GM23338 (cell line): ENCODE results near the gene MED16.

ENCODE experiments used
- ZNF114 ChIP-seq: fragments of 250-450 bp; sonication (Bioruptor Pico); IDR thresholded peaks from 2 replicates; pipeline ENCODE4 v1.5.0; 2020; ENCODE audit warnings: mild to moderate bottlenecking, moderate library complexity
- TF ChIP-seq, protein P1 (sequence below), 2 experiments: fragments of 200-600 bp in 1 of 2; sonication (generic) in 1 of 2; conservative IDR thresholded peaks; 2 replicates each; pipeline versions ENCODE4 v1.5.1 to v1.6.1; 2016 to 2017; ENCODE audit warnings: antibody characterized with exemption in 2 of 2, low read depth in 2 of 2, mild to moderate bottlenecking in 2 of 2, moderate library complexity in 1 of 2

DNA sequence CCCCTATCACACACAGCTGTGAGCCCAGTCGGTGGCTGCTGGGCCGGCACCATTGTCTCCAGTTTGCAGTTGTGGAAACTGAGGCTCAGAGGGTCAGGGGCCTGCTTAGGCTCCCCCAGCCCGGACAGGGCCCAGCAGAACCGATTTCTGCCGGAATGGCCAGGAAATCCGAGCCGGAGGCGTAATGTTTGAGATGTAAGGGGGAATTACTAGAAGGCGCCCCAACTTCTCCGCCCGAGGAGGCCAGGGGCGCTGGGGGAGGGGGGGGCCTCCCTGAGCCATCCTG is 25.1 kb upstream of the MED16 start:
- TF ChIP-seq, protein P1, sequence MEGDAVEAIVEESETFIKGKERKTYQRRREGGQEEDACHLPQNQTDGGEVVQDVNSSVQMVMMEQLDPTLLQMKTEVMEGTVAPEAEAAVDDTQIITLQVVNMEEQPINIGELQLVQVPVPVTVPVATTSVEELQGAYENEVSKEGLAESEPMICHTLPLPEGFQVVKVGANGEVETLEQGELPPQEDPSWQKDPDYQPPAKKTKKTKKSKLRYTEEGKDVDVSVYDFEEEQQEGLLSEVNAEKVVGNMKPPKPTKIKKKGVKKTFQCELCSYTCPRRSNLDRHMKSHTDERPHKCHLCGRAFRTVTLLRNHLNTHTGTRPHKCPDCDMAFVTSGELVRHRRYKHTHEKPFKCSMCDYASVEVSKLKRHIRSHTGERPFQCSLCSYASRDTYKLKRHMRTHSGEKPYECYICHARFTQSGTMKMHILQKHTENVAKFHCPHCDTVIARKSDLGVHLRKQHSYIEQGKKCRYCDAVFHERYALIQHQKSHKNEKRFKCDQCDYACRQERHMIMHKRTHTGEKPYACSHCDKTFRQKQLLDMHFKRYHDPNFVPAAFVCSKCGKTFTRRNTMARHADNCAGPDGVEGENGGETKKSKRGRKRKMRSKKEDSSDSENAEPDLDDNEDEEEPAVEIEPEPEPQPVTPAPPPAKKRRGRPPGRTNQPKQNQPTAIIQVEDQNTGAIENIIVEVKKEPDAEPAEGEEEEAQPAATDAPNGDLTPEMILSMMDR (conservative IDR thresholded peaks at IDR 0.05; ENCODE audit: low read depth in 2 of 2): no peak
- no peak for TF ChIP-seq ZNF114 (CRISPR knock-in tag)
